Cardiac muscle cell (in vitro differentiated cells and primary cell): ENCODE measurements around the gene SEC14L1. TPM values are rescaled to one million over a fixed set of nuclear protein-coding genes. Genes with fewer than 3 reads are reported as not detected.
"Not testable (repeated sequence)": the region's sequence is repeated elsewhere in the genome, so short reads cannot be mapped to it uniquely, and the experiment has no call there.

ENCODE experiments used
- DNase-seq, 2 donors: peaks; one replicate each; pipeline versions ENCODE4 v3.0.0 to v3.0.0-alpha.2; 2010 to 2017; ENCODE audit warnings: low read depth in 1 of 2, low spot score in 1 of 2
- H3K27ac ChIP-seq: fragments of 200-600 bp; sonication (generic); 2 replicates; pipeline ENCODE4 v1.5.1; 2016
- H3K27me3 ChIP-seq: fragments of 200-600 bp; sonication (generic); 2 replicates; pipeline ENCODE4 v1.6.0; 2016; ENCODE audit warnings: control low read depth
- H3K36me3 ChIP-seq: fragments of 200-600 bp; sonication (generic); 2 replicates; pipeline ENCODE4 v1.5.1; 2016; ENCODE audit warnings: control low read depth
- H3K4me1 ChIP-seq: fragments of 200-600 bp; sonication (generic); 2 replicates; pipeline ENCODE4 v1.8.1; 2017; ENCODE audit warnings: low read depth, mild to moderate bottlenecking, mixed run types
- H3K4me3 ChIP-seq: fragments of 200-600 bp; sonication (generic); 2 replicates; pipeline ENCODE4 v1.5.1; 2016; ENCODE audit warnings: mild to moderate bottlenecking
- H3K9me3 ChIP-seq: fragments of 200-600 bp; sonication (generic); 2 replicates; pipeline ENCODE4 v1.5.1; 2017; ENCODE audit warnings: low read depth, mild to moderate bottlenecking, control low read depth
- CTCF ChIP-seq: IDR thresholded peaks from 2 replicates; pipeline ENCODE4 v1.5.1; 2012; ENCODE audit warnings: low read depth, mild to moderate bottlenecking, low read length
- polyA plus RNA-seq: library from polyadenylated mRNA; unstranded; fragments of >200 nt; fragmentation: Nextera tagmentation; extraction: Ambion mirVana; gene quantifications from 2 replicates; pipeline ENCODE4 v1.2.1, GENCODE V29; 2016
- total RNA-seq: library from RNA; depleted of rRNA; stranded (reverse); fragments of >200 nt; gene quantifications from 2 replicates; pipeline ENCODE4 v1.2.3, GENCODE V29; 2016

SEC14L1 gene
- total and polyA plus RNA-seq, 2 experiments from 2014 or later, result 25.5 to 30.0 TPM

DNA sequence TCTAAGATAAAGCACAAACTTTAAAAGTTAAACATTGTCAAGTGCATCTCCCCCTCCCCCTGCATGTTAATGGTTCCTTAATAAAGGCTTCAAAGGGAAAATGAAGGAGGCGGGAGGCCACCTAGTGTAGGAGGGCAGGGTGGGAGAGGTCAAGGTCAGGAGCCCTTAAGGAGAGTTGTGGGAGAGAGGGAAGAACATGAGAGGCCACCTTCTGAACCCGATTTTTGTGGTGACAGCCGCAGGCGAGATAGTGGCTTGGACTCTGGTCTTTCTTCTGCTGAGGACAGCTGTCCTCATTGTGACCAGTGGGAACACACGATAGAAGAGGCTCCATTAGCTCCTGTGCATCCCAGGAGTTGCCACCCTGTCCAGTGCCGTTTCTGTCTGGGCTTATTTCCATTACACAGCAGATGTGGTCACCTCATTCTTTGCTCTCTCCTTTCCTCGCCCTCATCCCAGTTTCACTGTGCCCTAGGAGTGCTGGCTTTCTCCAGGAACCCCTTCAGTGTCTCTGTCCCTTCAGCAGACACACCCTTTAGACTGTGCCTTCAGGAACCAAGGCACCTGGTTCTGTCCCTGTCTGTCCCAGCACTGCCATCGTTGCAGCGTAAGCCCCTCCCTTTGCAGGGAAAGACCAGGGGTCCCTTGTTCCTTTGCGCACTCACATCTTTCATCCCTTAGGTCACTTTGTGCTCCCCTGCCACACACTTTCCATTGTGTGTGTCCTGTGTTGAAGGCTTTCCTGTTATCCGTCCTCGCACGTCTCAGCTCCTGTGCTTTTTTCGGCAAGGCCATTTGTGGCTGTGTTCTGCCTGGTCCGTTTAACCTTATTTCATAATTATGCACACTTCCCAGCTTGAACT, 7.5 kb downstream of the SEC14L1 start:
- DNase-seq, result peak in 1 of 2 donors; percentile 18
- Histone ChIP-seq H3K27ac (peak overlapping the region; percentile 87), H3K4me1 (peaks cover 46% of the 10 kb centered on the region), H3K9me3 (no peaks in the 10 kb centered on the region), H3K36me3 (peaks cover 7% of the 10 kb centered on the region), H3K27me3 (no peaks in the 10 kb centered on the region), H3K4me3 (no peak overlapping the region)
- TF ChIP-seq CTCF, result no peak

DNA sequence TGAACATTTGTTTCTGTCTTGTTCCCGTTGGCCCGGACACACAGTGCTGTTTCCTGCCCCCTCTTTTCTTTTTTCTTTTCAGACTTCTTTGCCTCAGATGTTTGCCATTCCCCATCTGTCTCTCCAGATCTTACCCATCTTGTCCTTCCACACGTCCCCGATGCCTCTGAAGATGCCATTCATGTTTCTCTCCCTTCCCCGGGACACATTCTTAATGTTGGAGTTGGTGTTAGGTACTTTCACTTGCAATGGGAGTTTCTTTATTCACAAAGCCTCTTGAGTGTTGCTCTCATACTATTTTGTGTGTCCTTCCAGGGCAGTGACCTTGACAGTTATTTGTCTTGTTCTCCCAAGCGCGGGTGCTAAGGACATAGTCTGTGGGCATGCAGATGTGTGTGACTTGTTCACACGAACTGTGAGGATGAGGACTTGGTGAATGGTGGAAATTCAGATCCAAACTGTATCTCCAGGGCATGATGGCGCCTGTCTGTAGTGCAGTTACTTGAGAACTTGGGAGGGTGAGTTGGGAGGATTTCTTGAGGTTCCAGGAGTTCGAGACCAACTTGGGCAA, 8.3 kb downstream of the SEC14L1 start:
- Histone ChIP-seq H3K4me3 (no peak overlapping the region), H3K4me1 (peaks cover 48% of the 10 kb centered on the region), H3K9me3 (no peaks in the 10 kb centered on the region), H3K36me3 (peaks cover 4% of the 10 kb centered on the region), H3K27ac (peak overlapping the region; percentile 87), H3K27me3 (no peaks in the 10 kb centered on the region)
- no peak for DNase-seq
- no peak for TF ChIP-seq CTCF

DNA sequence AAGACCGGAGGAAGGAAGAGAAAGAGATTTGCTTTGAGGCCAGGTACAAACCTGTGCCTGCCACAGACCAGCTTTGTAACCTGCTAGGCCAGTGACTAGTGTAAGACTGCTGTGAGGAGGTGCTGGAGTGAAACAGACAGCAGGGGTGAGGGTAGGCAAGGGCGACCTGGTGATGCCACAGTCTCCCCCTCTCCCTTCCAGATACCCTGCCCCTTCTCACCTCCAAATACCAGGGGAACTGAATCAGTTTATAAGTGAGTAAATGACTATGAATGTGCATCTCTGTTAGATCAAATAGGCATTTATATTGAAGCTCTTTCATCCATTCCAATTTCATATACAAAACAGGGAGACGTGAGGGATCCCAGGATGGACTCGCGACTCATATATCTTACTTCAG, 9.4 kb downstream of the SEC14L1 start:
- no peak for DNase-seq
- TF ChIP-seq CTCF, result no peak
- Histone ChIP-seq H3K9me3 (no peaks in the 10 kb centered on the region), H3K27me3 (no peaks in the 10 kb centered on the region), H3K36me3 (no peaks in the 10 kb centered on the region), H3K4me3 (no peak overlapping the region), H3K4me1 (peaks cover 48% of the 10 kb centered on the region), H3K27ac (no peak overlapping the region)

- H3K36me3 ChIP-seq, result no peaks in the 10 kb centered on the region
- no peak for TF ChIP-seq CTCF
- DNase-seq, result no peak
- no peaks in the 10 kb centered on the region for H3K27me3 ChIP-seq
- peaks cover 38% of the 10 kb centered on the region for H3K4me1 ChIP-seq
- H3K27ac ChIP-seq, result no peak overlapping the region
- no peak overlapping the region for H3K4me3 ChIP-seq
- no peaks in the 10 kb centered on the region for H3K9me3 ChIP-seq
Measured at GRCh38 chr17:77151186-77151585, 10.4 kb downstream of the SEC14L1 start.

DNA sequence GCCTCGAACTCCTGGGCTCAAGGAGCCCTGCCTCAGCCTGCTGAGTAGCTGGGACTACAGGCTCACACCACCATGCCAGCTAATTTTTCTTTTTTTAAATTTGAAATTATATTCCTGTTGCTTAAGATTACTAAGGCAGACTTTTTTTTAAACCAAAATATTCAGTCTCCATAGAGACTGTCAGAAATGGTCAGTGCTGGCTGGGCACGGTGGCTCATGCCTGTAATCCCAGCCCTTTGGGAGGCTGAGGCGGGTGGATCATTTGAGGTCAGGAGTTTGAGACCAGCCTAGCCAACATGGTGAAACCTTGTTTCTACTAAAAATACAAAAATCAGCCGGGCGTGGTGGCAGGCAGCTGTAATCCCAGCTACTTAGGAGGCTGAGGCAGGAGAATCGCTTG, 11.3 kb downstream of the SEC14L1 start:
- not testable (repeated sequence) for H3K27ac ChIP-seq, H3K27me3 ChIP-seq, H3K9me3 ChIP-seq, H3K36me3 ChIP-seq, H3K4me3 ChIP-seq, DNase-seq
- peaks cover 29% of the 10 kb centered on the region for H3K4me1 ChIP-seq

- no peak for TF ChIP-seq CTCF
- peak overlapping the region; percentile 43 for H3K27ac ChIP-seq
- no peaks in the 10 kb centered on the region for H3K9me3 ChIP-seq
- H3K4me3 ChIP-seq, result no peak overlapping the region
- H3K36me3 ChIP-seq, result no peaks in the 10 kb centered on the region
- H3K4me1 ChIP-seq, result peaks cover 15% of the 10 kb centered on the region
- no peaks in the 10 kb centered on the region for H3K27me3 ChIP-seq
- DNase-seq, result no peak
Measured at GRCh38 chr17:77153472-77153871, 12.7 kb downstream of the SEC14L1 start.
